Progenitor cell of endocrine pancreas (in vitro differentiated cells): ENCODE data around the gene PPP2R2C. TPM values are rescaled to one million over a fixed set of nuclear protein-coding genes. Genes with fewer than 3 reads are reported as not detected.

ENCODE experiments used
- DNase-seq: peaks from one replicate; pipeline ENCODE4 v3.0.0; 2021; ENCODE audit warnings: low spot score; ENCODE audit not compliant: unreplicated experiment
- H3K27ac Mint-ChIP-seq: 2 replicates; pipeline ENCODE4 v1.8.0; 2021; ENCODE audit warnings: mild to moderate bottlenecking, moderate library complexity, mixed read lengths
- H3K27me3 Mint-ChIP-seq: 2 replicates; pipeline ENCODE4 v1.8.0; 2021; ENCODE audit warnings: mixed read lengths
- H3K36me3 Mint-ChIP-seq: 2 replicates; pipeline ENCODE4 v1.8.0; 2022; ENCODE audit warnings: mixed read lengths; ENCODE audit not compliant: insufficient read depth
- H3K4me1 Mint-ChIP-seq: 2 replicates; pipeline ENCODE4 v1.8.0; 2021; ENCODE audit warnings: low read depth, mixed read lengths
- H3K4me3 Mint-ChIP-seq: 2 replicates; pipeline ENCODE4 v1.8.0; 2021; ENCODE audit warnings: low read depth, mild to moderate bottlenecking, moderate library complexity, mixed read lengths
- H3K9me3 Mint-ChIP-seq: 2 replicates; pipeline ENCODE4 v1.8.0; 2021; ENCODE audit warnings: low read depth, mixed read lengths
- total RNA-seq: library from RNA; stranded (reverse); gene quantifications from 2 replicates; pipeline ENCODE4 v1.2.1, GENCODE V29; 2021
- TF ChIP-seq, protein P1 (sequence below): fragments of 200-600 bp; sonication (generic); IDR thresholded peaks from one replicate; pipeline ENCODE4 v1.5.0; 2021; ENCODE audit warnings: antibody characterized with exemption, mild to moderate bottlenecking; ENCODE audit not compliant: unreplicated experiment

The PPP2R2C gene
- total RNA-seq, 1 donor from 2014 or later = 0.19 TPM

DNA sequence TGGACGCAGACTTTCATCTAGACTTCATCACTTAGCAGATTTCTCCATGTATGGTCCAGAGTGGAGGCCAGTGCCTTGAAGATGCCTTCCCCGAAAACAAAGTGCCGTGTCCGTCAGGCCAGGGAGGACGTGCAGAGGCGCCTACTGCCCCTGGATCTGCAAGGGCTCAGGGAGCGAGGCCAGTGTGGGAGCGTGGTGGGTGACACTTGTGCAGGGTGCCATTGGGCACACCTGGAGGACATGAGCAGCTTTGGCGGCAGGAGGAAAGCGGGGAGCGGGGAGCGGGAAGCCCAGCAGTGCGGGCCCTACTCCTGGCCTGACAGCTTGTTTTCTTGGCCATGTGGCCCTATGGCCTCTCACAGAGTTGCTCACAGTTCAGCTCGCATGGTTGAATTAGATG, 176.9 kb downstream of the PPP2R2C start:
- H3K4me3 Mint-ChIP-seq = no peak overlapping the region
- DNase-seq = no peak
- no peaks in the 10 kb centered on the region for H3K27me3 Mint-ChIP-seq
- peaks cover 14% of the 10 kb centered on the region for H3K36me3 Mint-ChIP-seq
- no peak overlapping the region for H3K27ac Mint-ChIP-seq
- H3K9me3 Mint-ChIP-seq = no peaks in the 10 kb centered on the region
- TF ChIP-seq, protein P1, sequence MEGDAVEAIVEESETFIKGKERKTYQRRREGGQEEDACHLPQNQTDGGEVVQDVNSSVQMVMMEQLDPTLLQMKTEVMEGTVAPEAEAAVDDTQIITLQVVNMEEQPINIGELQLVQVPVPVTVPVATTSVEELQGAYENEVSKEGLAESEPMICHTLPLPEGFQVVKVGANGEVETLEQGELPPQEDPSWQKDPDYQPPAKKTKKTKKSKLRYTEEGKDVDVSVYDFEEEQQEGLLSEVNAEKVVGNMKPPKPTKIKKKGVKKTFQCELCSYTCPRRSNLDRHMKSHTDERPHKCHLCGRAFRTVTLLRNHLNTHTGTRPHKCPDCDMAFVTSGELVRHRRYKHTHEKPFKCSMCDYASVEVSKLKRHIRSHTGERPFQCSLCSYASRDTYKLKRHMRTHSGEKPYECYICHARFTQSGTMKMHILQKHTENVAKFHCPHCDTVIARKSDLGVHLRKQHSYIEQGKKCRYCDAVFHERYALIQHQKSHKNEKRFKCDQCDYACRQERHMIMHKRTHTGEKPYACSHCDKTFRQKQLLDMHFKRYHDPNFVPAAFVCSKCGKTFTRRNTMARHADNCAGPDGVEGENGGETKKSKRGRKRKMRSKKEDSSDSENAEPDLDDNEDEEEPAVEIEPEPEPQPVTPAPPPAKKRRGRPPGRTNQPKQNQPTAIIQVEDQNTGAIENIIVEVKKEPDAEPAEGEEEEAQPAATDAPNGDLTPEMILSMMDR = no peak
- no peaks in the 10 kb centered on the region for H3K4me1 Mint-ChIP-seq

DNA sequence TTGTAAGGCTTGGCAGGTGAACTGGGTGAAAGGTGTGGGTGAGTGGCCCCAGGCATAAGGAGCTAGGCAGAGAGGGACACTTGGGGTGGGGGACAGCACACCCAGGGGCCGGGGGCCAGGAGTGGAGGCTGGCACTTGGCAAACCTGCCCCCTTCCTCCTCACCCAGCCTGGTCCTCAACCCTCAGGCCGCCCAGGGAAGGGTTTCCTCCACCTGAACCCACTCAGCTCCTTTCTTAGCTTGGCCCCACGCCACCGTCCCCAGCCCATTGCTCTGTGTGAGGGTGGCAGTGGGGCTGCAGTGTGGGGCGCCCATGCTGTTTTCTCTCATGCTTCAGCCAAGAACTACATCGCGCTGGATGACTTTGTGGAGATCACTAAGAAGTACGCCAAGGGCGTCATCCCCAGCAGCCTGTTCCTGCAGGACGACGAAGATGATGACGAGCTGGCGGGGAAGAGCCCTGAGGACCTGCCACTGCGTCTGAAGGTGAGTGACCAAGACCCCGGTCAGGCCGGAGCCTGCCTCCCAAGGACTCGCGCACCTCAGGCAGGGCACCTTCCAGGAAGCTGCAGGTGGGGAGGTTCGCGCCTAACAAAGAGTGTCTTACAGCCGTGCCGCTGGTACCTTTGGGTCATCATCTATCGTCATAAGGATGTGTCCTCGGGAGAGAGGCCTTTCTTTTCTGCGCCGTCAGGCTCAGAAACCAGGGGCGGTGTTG, 177.6 kb downstream of the PPP2R2C start:
- H3K9me3 Mint-ChIP-seq = no peaks in the 10 kb centered on the region
- no peak overlapping the region for H3K4me3 Mint-ChIP-seq
- peaks cover 14% of the 10 kb centered on the region for H3K36me3 Mint-ChIP-seq
- no peaks in the 10 kb centered on the region for H3K4me1 Mint-ChIP-seq
- TF ChIP-seq, protein P1 = no peak
- H3K27ac Mint-ChIP-seq = no peak overlapping the region
- H3K27me3 Mint-ChIP-seq = no peaks in the 10 kb centered on the region
- DNase-seq = no peak

DNA sequence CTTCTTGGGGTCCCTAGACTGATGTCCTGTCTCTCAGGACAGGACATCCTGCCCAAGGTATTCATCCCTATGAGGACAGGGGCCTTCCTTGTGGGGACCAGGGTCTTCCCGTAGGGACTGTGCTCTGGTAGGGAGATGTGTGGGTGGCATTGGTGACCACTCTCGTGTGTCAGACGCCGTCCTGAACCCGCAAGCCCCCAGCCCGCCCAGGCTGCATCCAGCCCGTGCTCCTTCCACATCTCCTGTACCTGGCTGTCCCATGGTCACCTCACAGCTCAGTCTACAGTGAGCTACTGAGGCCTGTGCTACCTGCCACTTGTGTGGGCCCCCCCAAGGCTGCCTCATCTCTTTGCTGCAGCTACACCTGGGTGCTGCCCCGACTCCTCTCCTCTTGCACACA, 178.8 kb downstream of the PPP2R2C start:
- Mint-ChIP-seq H3K4me3 (no peak overlapping the region), H3K9me3 (no peaks in the 10 kb centered on the region), H3K27ac (no peak overlapping the region), H3K36me3 (peaks cover 14% of the 10 kb centered on the region), H3K4me1 (no peaks in the 10 kb centered on the region), H3K27me3 (no peaks in the 10 kb centered on the region)
- DNase-seq = no peak
- TF ChIP-seq, protein P1 = no peak

DNA sequence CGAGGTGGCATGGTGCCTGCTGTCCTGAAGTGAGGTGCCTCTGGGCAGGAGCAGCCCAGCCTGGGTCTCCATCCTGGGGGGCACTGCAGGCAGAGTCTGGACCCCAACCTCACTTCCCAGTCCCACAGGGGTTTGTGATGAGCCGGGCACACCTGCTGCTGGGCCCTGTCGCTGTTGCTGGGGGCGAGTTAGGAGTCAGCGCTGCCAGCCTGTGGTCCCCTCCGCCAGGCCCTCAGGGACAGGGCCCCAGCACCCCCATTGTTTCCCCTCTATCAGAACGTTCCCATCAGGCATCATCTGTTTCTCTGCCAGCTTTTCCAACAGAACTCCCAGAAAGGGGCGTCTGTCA, 179.3 kb downstream of the PPP2R2C start:
- no peak overlapping the region for H3K4me3 Mint-ChIP-seq
- H3K27me3 Mint-ChIP-seq = no peaks in the 10 kb centered on the region
- DNase-seq = no peak
- no peaks in the 10 kb centered on the region for H3K4me1 Mint-ChIP-seq
- TF ChIP-seq, protein P1 = no peak
- H3K36me3 Mint-ChIP-seq = peaks cover 17% of the 10 kb centered on the region
- H3K9me3 Mint-ChIP-seq = no peaks in the 10 kb centered on the region
- no peak overlapping the region for H3K27ac Mint-ChIP-seq

DNA sequence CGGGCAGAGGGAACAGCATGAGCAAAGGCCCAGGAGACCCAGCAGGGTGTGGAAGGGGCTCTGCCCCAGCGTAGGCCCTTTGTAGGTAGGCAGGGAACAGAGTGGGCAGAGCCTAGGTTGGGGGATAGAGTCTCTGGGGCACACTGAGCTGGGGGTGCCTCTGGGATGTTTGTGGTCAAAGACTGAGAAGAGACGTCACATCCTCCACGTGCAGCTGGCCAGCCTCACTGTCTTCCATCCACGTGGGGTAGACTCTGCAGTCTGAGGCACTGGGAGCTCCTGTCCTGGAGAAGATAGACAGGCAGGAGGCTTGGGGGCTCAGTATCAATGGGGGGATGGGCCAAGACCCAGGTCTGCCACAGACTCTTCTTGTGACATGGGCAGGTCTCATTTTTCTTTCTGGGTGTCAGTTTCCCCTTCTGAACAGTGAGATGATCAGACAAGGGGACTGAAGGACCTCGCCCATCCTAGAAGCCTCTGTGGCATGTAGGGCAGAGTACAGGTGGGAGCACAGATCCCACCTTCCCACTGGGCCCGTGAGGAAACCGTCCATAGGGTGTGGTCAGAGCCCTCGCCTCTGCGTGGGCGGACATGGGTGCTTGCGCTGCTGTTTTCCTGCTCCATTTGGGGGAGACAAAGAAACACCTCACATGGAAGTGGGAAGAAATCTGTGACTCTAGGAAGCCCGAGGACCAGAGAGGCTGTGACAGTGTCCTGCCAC, 179.9 kb downstream of the PPP2R2C start:
- no peaks in the 10 kb centered on the region for H3K27me3 Mint-ChIP-seq
- no peak for DNase-seq
- H3K27ac Mint-ChIP-seq = no peak overlapping the region
- H3K9me3 Mint-ChIP-seq = no peaks in the 10 kb centered on the region
- TF ChIP-seq, protein P1 = no peak
- no peak overlapping the region for H3K4me3 Mint-ChIP-seq
- no peaks in the 10 kb centered on the region for H3K4me1 Mint-ChIP-seq
- H3K36me3 Mint-ChIP-seq = peaks cover 15% of the 10 kb centered on the region
